K562 (cell line): ENCODE results near the gene TPCN1. TPM values are rescaled to one million over a fixed set of nuclear protein-coding genes. Genes with fewer than 3 reads are reported as not detected.

ENCODE experiments used
- ATF7 ChIP-seq: fragments of 450-650 bp; IDR thresholded peaks from 2 replicates; pipeline ENCODE4 v1.7.1; 2014; ENCODE audit warnings: mild to moderate bottlenecking, moderate library complexity
- CREB5 ChIP-seq: fragments of 250-450 bp; sonication (Bioruptor Pico); IDR thresholded peaks from 2 replicates; pipeline ENCODE4 v1.5.0; 2020; ENCODE audit warnings: mild to moderate bottlenecking
- GABPA ChIP-seq: fragments of 200-800 bp; sonication (Bioruptor generic); conservative IDR thresholded peaks from 2 replicates; pipeline ENCODE4 v1.6.1; 2016; ENCODE audit warnings: low read depth, missing genetic modification characterization, missing compliant biosample characterization
- GTF2B ChIP-seq: IDR thresholded peaks from 2 replicates; pipeline ENCODE4 v1.6.1; 2011; ENCODE audit not compliant: insufficient read length; ENCODE audit errors: extremely low read depth
- PHF21A ChIP-seq: fragments of 450-650 bp; IDR thresholded peaks from 2 replicates; pipeline ENCODE4 v1.6.1; 2017; ENCODE audit warnings: low read depth, borderline replicate concordance
- POLR2H ChIP-seq: IDR thresholded peaks from 2 replicates; pipeline ENCODE4 v1.6.1; 2016; ENCODE audit warnings: missing genetic modification characterization, low read depth, mild to moderate bottlenecking, control low read depth, missing compliant biosample characterization, moderate library complexity
- PRPF4 ChIP-seq: fragments of 200-400 bp; formaldehyde crosslinking; IDR thresholded peaks from one replicate; pipeline ENCODE4 v1.6.1; 2017; ENCODE audit warnings: low read length, low read depth, mild to moderate bottlenecking; ENCODE audit not compliant: insufficient read depth, poor library complexity, severe bottlenecking
- SP1 ChIP-seq: sonication (generic); formaldehyde crosslinking; IDR thresholded peaks from 2 replicates; pipeline ENCODE4 v1.8.1; 2022; ENCODE audit warnings: mild to moderate bottlenecking, missing genetic modification reagents
- TCF3 ChIP-seq: sonication (generic); formaldehyde crosslinking; IDR thresholded peaks from 2 replicates; pipeline ENCODE4 v1.4.0; 2020; ENCODE audit warnings: mild to moderate bottlenecking, missing genetic modification reagents
- TGIF2 ChIP-seq: sonication (generic); formaldehyde crosslinking; IDR thresholded peaks from 2 replicates; pipeline ENCODE4 v1.8.1; 2022; ENCODE audit warnings: mild to moderate bottlenecking, missing genetic modification reagents, moderate library complexity
- USF1 ChIP-seq: sonication (generic); formaldehyde crosslinking; IDR thresholded peaks from 2 replicates; pipeline ENCODE4 v1.9.0; 2022; ENCODE audit warnings: mild to moderate bottlenecking, missing genetic modification reagents
- XRCC5 ChIP-seq: fragments of 200-400 bp; formaldehyde crosslinking; IDR thresholded peaks from 2 replicates; pipeline ENCODE4 v1.6.1; 2017; ENCODE audit warnings: low read depth, mild to moderate bottlenecking, low read length
- ZNF197 ChIP-seq: fragments of 200-800 bp; sonication (Bioruptor generic); IDR thresholded peaks from 2 replicates; pipeline ENCODE4 v1.6.1; 2016; ENCODE audit warnings: low read depth, missing genetic modification characterization, missing compliant biosample characterization
- ZNF778 ChIP-seq: fragments of 450-650 bp; formaldehyde crosslinking; IDR thresholded peaks from 2 replicates; pipeline ENCODE4 v1.4.0; 2020; ENCODE audit warnings: mild to moderate bottlenecking, moderate library complexity
- ZNF780A ChIP-seq: fragments of 250-450 bp; sonication (Bioruptor Pico); IDR thresholded peaks from 2 replicates; pipeline ENCODE4 v1.5.0; 2021; ENCODE audit warnings: mild to moderate bottlenecking
- polyA plus RNA-seq, 8 experiments: library from polyadenylated mRNA; depleted of rRNA in 4 of 8; stranded (reverse) in 5 of 8; unstranded in 3 of 8; fragments of >200 nt; fragmentation: Nextera tagmentation in 2 of 8; fragmentation: Illumina TruSeq in 1 of 8; extraction: Ambion mirVana in 2 of 8; extraction: Trizol in 1 of 8; gene quantifications; 2 replicates each; pipeline versions ENCODE4 v1.2.1 to v1.2.3, GENCODE V29; 2011 to 2014; ENCODE audit warnings: inconsistent platforms in 1 of 8, missing spikeins in 1 of 8
- total RNA-seq, 7 experiments: library from RNA; depleted of rRNA in 6 of 7; stranded (reverse); fragments of >200 nt in 6 of 7; fragmentation: Illumina TruSeq in 2 of 7; extraction: Trizol in 2 of 7; gene quantifications; 2 replicates each; pipeline versions ENCODE4 v1.2.1 to v1.2.3, GENCODE V29; 2011 to 2021; ENCODE audit warnings: low replicate concordance in 1 of 7
- TF ChIP-seq, protein P1 (sequence below): fragments of 450-650 bp; IDR thresholded peaks from 2 replicates; pipeline ENCODE4 v1.6.1; 2016; ENCODE audit warnings: borderline replicate concordance
- TF ChIP-seq, protein P2 (sequence below): sonication (generic); formaldehyde crosslinking; IDR thresholded peaks from 2 replicates; pipeline ENCODE4 v1.8.1; 2023; ENCODE audit warnings: mild to moderate bottlenecking, missing genetic modification reagents, moderate library complexity
- TF ChIP-seq, protein P3 (sequence below): sonication (generic); formaldehyde crosslinking; IDR thresholded peaks from 2 replicates; pipeline ENCODE4 v1.9.0; 2022; ENCODE audit warnings: mild to moderate bottlenecking, missing genetic modification reagents

TPCN1 gene
- total and polyA plus RNA-seq, 9 of the 15 experiments (the other 6 are each of a cell fraction or from before 2014, with no cell fraction given), result 0.80 to 23.8 (median 7.4) TPM

- TF ChIP-seq, protein P1, sequence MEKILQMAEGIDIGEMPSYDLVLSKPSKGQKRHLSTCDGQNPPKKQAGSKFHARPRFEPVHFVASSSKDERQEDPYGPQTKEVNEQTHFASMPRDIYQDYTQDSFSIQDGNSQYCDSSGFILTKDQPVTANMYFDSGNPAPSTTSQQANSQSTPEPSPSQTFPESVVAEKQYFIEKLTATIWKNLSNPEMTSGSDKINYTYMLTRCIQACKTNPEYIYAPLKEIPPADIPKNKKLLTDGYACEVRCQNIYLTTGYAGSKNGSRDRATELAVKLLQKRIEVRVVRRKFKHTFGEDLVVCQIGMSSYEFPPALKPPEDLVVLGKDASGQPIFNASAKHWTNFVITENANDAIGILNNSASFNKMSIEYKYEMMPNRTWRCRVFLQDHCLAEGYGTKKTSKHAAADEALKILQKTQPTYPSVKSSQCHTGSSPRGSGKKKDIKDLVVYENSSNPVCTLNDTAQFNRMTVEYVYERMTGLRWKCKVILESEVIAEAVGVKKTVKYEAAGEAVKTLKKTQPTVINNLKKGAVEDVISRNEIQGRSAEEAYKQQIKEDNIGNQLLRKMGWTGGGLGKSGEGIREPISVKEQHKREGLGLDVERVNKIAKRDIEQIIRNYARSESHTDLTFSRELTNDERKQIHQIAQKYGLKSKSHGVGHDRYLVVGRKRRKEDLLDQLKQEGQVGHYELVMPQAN, result peak; percentile 96; the same call in 1 of the 2 replicates
- peak; percentile 100 for TF ChIP-seq ATF7
- TF ChIP-seq ZNF780A, result no peak
- no peak for TF ChIP-seq ZNF778 (CRISPR knock-in tag)
- TF ChIP-seq GTF2B, result no peak
- TF ChIP-seq TGIF2 (CRISPR knock-in tag), result peak; percentile 93
- TF ChIP-seq SP1, result peak; percentile 94
- TF ChIP-seq USF1, result peak; percentile 98
- peak; percentile 72 for TF ChIP-seq GABPA (tag)
- TF ChIP-seq, protein P2, sequence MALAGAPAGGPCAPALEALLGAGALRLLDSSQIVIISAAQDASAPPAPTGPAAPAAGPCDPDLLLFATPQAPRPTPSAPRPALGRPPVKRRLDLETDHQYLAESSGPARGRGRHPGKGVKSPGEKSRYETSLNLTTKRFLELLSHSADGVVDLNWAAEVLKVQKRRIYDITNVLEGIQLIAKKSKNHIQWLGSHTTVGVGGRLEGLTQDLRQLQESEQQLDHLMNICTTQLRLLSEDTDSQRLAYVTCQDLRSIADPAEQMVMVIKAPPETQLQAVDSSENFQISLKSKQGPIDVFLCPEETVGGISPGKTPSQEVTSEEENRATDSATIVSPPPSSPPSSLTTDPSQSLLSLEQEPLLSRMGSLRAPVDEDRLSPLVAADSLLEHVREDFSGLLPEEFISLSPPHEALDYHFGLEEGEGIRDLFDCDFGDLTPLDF, result peak; percentile 88; the same call in 1 of the 2 replicates
- peak; percentile 12; the same call in 1 of the 2 replicates for TF ChIP-seq XRCC5
- peak; percentile 79 for TF ChIP-seq POLR2H (tag)
- TF ChIP-seq CREB5, result no peak
- TF ChIP-seq, protein P3, sequence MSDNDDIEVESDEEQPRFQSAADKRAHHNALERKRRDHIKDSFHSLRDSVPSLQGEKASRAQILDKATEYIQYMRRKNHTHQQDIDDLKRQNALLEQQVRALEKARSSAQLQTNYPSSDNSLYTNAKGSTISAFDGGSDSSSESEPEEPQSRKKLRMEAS, result peak; percentile 97
- no peak for TF ChIP-seq TCF3 (CRISPR knock-in tag)
- no peak for TF ChIP-seq ZNF197 (CRISPR knock-in tag)
- peak; percentile 53 for TF ChIP-seq PRPF4
- peak; percentile 40; the same call in 1 of the 2 replicates for TF ChIP-seq PHF21A
Measured at GRCh38 chr12:113185180-113186032, 35.9 kb upstream of the TPCN1 start, which contains the start of the genes DDX54 and RITA1 (continued).
